A673 (cell line): ENCODE data around the gene CXCL9. TPM values are rescaled to one million over a fixed set of nuclear protein-coding genes. Genes with fewer than 3 reads are reported as not detected.

ENCODE experiments used
- BruUV-seq: library from RNA; stranded (reverse); fragments of 400-500 nt; replicated peaks from 2 replicates; lab custom pipeline; 2021; lab: Mats Ljungman, UMichigan
- CTCF ChIA-PET: fragments of 300-600 bp; sonication (Branson Sonifier 250); formaldehyde crosslinking; loops from one replicate; lab custom pipeline; 2022; ENCODE audit warnings: antibody characterized with exemption; lab: Charles Lee
- POLR2A ChIA-PET: fragments of 300-600 bp; sonication (Branson Sonifier 250); formaldehyde crosslinking; loops from one replicate; lab custom pipeline; 2022; ENCODE audit warnings: antibody characterized with exemption; ENCODE audit not compliant: low non-redundant PET; lab: Charles Lee
- DNase-seq: peaks from one replicate; pipeline ENCODE4 v3.0.0-alpha.2; 2015; ENCODE audit warnings: low spot score
- H3K27ac ChIP-seq: fragments of 200-600 bp; sonication (generic); 2 replicates; pipeline ENCODE4 v1.5.1; 2016; ENCODE audit warnings: mixed run types, low read depth, mild to moderate bottlenecking, mixed read lengths, antibody characterized with exemption, low read length; ENCODE audit not compliant: poor library complexity, severe bottlenecking
- H3K27me3 ChIP-seq: fragments of 200-600 bp; sonication (generic); replicated peaks from 2 replicates; pipeline ENCODE4 v1.6.1; 2017; ENCODE audit warnings: mixed run types, low read depth, mild to moderate bottlenecking, mixed read lengths, antibody characterized with exemption, low read length; ENCODE audit not compliant: insufficient read depth, poor library complexity
- H3K36me3 ChIP-seq: fragments of 200-600 bp; sonication (generic); 2 replicates; pipeline ENCODE4 v1.6.1; 2016; ENCODE audit warnings: mixed run types, mild to moderate bottlenecking, mixed read lengths, antibody characterized with exemption, low read length; ENCODE audit not compliant: insufficient read depth, poor library complexity, severe bottlenecking
- H3K4me1 ChIP-seq: fragments of 200-600 bp; sonication (generic); 2 replicates; pipeline ENCODE4 v1.6.1; 2017; ENCODE audit warnings: mixed run types, mild to moderate bottlenecking, mixed read lengths, antibody characterized with exemption, low read length; ENCODE audit not compliant: insufficient read depth, poor library complexity, severe bottlenecking
- H3K4me3 ChIP-seq: fragments of 200-600 bp; sonication (generic); 2 replicates; pipeline ENCODE4 v1.5.1; 2016; ENCODE audit warnings: low read depth, mixed run types, mild to moderate bottlenecking, mixed read lengths, low read length; ENCODE audit not compliant: poor library complexity, severe bottlenecking
- H3K9me3 ChIP-seq: fragments of 200-600 bp; sonication (generic); 2 replicates; pipeline ENCODE4 v1.6.1; 2016; ENCODE audit warnings: mixed run types, low read depth, mild to moderate bottlenecking, mixed read lengths, antibody characterized with exemption, low read length; ENCODE audit not compliant: poor library complexity, severe bottlenecking
- EZH2 ChIP-seq: fragments of 200-600 bp; sonication (generic); IDR thresholded peaks from 2 replicates; pipeline ENCODE4 v1.6.1; 2017; ENCODE audit warnings: borderline replicate concordance, low read depth, mild to moderate bottlenecking, mixed read lengths, antibody characterized with exemption, low read length; ENCODE audit not compliant: poor library complexity, severe bottlenecking
- intact Hi-C: fragments of 100-400 bp; cut with micrococcal nuclease; formaldehyde crosslinking; loops from one replicate; pipeline ENCODE4 v1.10.0; 2022; ENCODE audit not compliant: unreplicated experiment
- total RNA-seq: library from RNA; stranded (reverse); gene quantifications from 2 replicates; pipeline ENCODE4 v1.2.3, GENCODE V29; 2021
- TF ChIP-seq, protein P1 (sequence below): fragments of 300-800, 200-600 bp; sonication (generic); conservative IDR thresholded peaks from 2 replicates; pipeline ENCODE4 v1.5.1; 2017; ENCODE audit warnings: low read depth, mild to moderate bottlenecking, antibody characterized with exemption, low read length, moderate library complexity, mixed read lengths

The CXCL9 gene
- total RNA-seq, 1 experiment from 2014 or later: not detected

DNA sequence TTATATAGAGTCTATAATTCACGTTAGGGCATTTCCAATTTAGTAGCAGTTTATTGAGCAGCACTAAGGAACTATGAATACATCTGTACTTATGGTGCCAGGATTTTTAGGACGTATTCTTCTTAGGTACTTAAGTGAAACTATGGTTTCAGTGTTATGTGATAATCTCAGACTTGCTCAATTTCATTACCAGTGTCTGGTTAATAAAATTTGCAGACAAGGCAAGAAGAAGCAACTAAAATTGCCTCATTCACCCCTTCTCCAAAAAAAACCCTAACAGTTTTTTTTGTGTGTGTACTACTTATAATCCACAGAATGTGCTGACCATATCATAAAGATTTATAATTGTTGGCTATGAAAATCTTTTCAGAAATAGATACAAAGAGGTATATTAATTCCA is 22.0 kb upstream of the CXCL9 start:
- Histone ChIP-seq H3K27me3 (no peaks in the 10 kb centered on the region), H3K9me3 (no peaks in the 10 kb centered on the region), H3K4me1 (no peaks in the 10 kb centered on the region), H3K4me3 (no peak overlapping the region), H3K27ac (no peak overlapping the region), H3K36me3 (no peaks in the 10 kb centered on the region)
- DNase-seq: no peak
- BruUV-seq: no TSS peak
- POLR2A ChIA-PET: no interaction called here
- CTCF ChIA-PET: no interaction called here
- intact Hi-C loops: no loop called here
- TF ChIP-seq EZH2: no peak
- TF ChIP-seq, protein P1, sequence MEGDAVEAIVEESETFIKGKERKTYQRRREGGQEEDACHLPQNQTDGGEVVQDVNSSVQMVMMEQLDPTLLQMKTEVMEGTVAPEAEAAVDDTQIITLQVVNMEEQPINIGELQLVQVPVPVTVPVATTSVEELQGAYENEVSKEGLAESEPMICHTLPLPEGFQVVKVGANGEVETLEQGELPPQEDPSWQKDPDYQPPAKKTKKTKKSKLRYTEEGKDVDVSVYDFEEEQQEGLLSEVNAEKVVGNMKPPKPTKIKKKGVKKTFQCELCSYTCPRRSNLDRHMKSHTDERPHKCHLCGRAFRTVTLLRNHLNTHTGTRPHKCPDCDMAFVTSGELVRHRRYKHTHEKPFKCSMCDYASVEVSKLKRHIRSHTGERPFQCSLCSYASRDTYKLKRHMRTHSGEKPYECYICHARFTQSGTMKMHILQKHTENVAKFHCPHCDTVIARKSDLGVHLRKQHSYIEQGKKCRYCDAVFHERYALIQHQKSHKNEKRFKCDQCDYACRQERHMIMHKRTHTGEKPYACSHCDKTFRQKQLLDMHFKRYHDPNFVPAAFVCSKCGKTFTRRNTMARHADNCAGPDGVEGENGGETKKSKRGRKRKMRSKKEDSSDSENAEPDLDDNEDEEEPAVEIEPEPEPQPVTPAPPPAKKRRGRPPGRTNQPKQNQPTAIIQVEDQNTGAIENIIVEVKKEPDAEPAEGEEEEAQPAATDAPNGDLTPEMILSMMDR: no peak

DNA sequence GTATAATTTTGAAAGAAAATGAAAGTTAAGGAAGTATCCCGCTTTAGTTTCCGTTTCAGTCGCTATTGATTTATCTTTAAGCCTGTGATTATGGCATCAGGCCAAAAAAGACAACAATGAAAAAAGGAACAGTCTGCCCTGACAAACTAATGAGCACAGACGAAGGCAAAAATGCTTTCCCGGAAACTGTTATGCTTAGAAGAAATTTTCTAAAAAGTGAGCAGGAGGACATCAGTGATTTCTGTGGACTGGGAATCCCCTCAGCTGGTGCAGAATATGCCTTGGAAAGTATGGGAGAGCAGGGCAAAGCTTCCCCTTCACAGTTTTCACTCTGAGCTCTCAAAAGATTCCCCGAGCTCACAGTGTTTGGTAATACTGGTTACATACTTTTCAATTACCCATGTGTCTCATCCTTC is 21.0 kb upstream of the CXCL9 start:
- H3K4me3 ChIP-seq: peak overlapping the region; percentile 20
- intact Hi-C loops: no loop called here
- ChIA-PET POLR2A (no interaction called here), CTCF (no interaction called here)
- TF ChIP-seq, protein P1: no peak
- no peak for TF ChIP-seq EZH2
- DNase-seq: peak; percentile 54
- no TSS peak for BruUV-seq
- no peaks in the 10 kb centered on the region for H3K27me3 ChIP-seq
- no peaks in the 10 kb centered on the region for H3K4me1 ChIP-seq
- peak overlapping the region; percentile 51 for H3K27ac ChIP-seq
- no peaks in the 10 kb centered on the region for H3K9me3 ChIP-seq
- H3K36me3 ChIP-seq: no peaks in the 10 kb centered on the region

DNA sequence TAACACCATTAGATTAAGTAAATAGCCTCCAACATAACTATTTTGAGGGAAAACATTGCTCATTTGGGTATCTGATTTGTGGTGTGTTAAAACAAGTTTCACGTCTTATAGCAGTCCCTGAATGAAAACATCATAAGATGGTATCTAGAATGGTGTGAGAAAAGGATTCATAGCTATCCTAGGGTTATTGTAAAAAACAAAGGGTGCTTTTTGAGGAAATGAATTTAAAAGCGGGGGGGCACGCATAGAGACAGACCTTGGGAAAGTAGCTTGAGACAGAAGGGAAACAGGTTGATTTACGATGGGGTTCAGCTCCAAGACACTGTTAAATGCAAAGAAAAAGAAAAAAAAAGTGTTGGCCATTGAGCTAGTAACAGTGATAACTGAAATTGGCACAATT is 16.8 kb upstream of the CXCL9 start:
- Histone ChIP-seq H3K4me3 (no peak overlapping the region), H3K27me3 (no peaks in the 10 kb centered on the region), H3K9me3 (no peaks in the 10 kb centered on the region), H3K27ac (no peak overlapping the region), H3K4me1 (no peaks in the 10 kb centered on the region), H3K36me3 (no peaks in the 10 kb centered on the region)
- DNase-seq: no peak
- ChIA-PET POLR2A (no interaction called here), CTCF (no interaction called here)
- intact Hi-C loops: no loop called here
- BruUV-seq: no TSS peak
- TF ChIP-seq EZH2: no peak
- TF ChIP-seq, protein P1: no peak
